Neutrophil (primary cell): ENCODE measurements around the gene SLC12A9.
A peak's percentile ranks its signal among the peaks of the same experiment; 100 is the strongest.

ENCODE experiments used
- H3K27ac ChIP-seq: fragments of 200-600 bp; sonication (generic); 2 replicates; pipeline ENCODE4 v1.5.1; 2016; ENCODE audit warnings: mild to moderate bottlenecking, moderate library complexity
- H3K27me3 ChIP-seq: fragments of 200-600 bp; sonication (generic); 2 replicates; pipeline ENCODE4 v1.6.0; 2016; ENCODE audit warnings: mild to moderate bottlenecking
- H3K36me3 ChIP-seq: fragments of 200-600 bp; sonication (generic); 2 replicates; pipeline ENCODE4 v1.5.1; 2017
- H3K4me1 ChIP-seq, 2 experiments: fragments of 200-600 bp in 1 of 2; sonication (generic) in 1 of 2; 1 replicate in 1 of 2; 2 replicates in 1 of 2; pipeline versions ENCODE4 v1.5.1 to v1.6.1; 2013 to 2016; ENCODE audit warnings: low read depth in 1 of 2, low read length in 1 of 2, mild to moderate bottlenecking in 1 of 2, moderate library complexity in 1 of 2; ENCODE audit not compliant: control insufficient read depth in 1 of 2, insufficient read depth in 1 of 2
- H3K4me3 ChIP-seq, 2 experiments: fragments of 200-600 bp in 1 of 2; sonication (generic) in 1 of 2; 1 replicate in 1 of 2; 2 replicates in 1 of 2; pipeline ENCODE4 v1.5.1; 2013 to 2016; ENCODE audit warnings: low read depth in 1 of 2, low read length in 1 of 2, mild to moderate bottlenecking in 1 of 2, moderate library complexity in 1 of 2
- H3K9me3 ChIP-seq: fragments of 200-600 bp; sonication (generic); 2 replicates; pipeline ENCODE4 v1.5.1; 2016
- TF ChIP-seq, protein P1 (sequence below): fragments of 200-600 bp; sonication (generic); IDR thresholded peaks from 2 replicates; pipeline ENCODE4 v1.5.1; 2016; ENCODE audit warnings: antibody characterized with exemption

SLC12A9 gene

DNA sequence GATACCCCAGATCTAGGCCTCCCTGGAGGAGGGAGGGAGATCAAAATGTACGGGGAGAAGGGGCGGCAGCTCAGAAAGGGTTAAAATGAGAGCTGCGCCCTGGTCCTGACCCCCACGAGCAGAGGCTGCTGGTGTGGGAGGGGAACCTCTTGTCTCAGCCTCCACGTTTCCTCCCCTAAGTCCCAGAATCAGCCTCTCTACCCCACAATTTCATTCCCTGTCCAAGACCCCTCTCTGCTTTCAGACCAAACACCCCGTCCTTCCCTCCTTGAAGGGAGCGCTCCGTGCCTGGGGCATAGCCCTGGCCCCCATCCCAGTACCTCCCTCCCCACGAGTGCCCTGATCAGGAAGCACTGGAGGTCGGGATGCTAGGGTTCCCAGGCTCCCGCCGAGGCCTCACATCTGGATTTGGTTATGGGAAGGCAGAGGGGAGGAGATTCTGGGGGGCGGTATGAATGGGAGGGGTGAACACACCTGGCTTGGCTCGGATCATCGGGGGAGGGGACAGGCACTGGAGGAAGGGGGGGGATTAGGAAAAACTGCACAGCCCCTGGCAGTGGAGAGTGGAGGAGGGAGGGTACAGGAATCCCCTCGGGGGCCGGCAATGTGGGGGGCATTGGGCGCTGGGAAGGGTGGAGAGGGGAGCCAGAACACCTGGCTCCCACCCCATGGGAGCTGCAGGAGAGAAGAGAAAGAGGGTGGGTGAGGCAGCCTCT is 27.9 kb upstream of the SLC12A9 start:
- TF ChIP-seq, protein P1, sequence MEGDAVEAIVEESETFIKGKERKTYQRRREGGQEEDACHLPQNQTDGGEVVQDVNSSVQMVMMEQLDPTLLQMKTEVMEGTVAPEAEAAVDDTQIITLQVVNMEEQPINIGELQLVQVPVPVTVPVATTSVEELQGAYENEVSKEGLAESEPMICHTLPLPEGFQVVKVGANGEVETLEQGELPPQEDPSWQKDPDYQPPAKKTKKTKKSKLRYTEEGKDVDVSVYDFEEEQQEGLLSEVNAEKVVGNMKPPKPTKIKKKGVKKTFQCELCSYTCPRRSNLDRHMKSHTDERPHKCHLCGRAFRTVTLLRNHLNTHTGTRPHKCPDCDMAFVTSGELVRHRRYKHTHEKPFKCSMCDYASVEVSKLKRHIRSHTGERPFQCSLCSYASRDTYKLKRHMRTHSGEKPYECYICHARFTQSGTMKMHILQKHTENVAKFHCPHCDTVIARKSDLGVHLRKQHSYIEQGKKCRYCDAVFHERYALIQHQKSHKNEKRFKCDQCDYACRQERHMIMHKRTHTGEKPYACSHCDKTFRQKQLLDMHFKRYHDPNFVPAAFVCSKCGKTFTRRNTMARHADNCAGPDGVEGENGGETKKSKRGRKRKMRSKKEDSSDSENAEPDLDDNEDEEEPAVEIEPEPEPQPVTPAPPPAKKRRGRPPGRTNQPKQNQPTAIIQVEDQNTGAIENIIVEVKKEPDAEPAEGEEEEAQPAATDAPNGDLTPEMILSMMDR, result no peak
- Histone ChIP-seq H3K36me3 (peaks cover 31% of the 10 kb centered on the region), H3K27ac (peak overlapping the region; percentile 85), H3K4me1 (peaks cover 33 to 37% of the 10 kb centered on the region in 2 experiments), H3K4me3 (peak overlapping the region; percentile 70 to 72), H3K27me3 (peaks cover 33% of the 10 kb centered on the region), H3K9me3 (no peaks in the 10 kb centered on the region)

DNA sequence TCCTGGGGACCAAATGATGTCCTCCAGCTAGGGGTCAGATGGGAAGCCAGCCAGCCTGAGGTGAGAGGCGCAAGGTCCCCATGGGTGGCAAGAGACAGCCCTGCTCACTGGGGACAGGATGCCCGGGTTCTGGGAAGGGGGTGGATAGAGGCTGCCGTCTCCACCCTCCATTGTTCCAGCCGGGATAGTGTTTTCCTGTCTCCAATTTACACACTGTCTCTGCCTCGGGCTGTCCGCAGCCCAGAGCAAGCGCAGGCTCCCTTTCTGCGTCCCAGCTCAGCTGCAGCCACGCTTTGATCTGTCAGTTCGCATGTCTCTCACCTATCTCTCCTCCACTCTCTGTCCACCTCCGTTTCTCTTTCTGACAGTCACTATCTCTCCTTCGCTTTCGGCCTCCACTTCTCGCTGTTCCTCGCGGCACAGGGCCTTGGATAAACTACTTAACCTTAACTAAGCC is 27.3 kb upstream of the SLC12A9 start:
- Histone ChIP-seq H3K9me3 (no peaks in the 10 kb centered on the region), H3K27ac (peak overlapping the region; percentile 85), H3K27me3 (peaks cover 39% of the 10 kb centered on the region), H3K4me1 (peaks cover 33 to 37% of the 10 kb centered on the region in 2 experiments), H3K36me3 (peaks cover 26% of the 10 kb centered on the region), H3K4me3 (peak overlapping the region; percentile 70 to 72)
- TF ChIP-seq, protein P1, result no peak

DNA sequence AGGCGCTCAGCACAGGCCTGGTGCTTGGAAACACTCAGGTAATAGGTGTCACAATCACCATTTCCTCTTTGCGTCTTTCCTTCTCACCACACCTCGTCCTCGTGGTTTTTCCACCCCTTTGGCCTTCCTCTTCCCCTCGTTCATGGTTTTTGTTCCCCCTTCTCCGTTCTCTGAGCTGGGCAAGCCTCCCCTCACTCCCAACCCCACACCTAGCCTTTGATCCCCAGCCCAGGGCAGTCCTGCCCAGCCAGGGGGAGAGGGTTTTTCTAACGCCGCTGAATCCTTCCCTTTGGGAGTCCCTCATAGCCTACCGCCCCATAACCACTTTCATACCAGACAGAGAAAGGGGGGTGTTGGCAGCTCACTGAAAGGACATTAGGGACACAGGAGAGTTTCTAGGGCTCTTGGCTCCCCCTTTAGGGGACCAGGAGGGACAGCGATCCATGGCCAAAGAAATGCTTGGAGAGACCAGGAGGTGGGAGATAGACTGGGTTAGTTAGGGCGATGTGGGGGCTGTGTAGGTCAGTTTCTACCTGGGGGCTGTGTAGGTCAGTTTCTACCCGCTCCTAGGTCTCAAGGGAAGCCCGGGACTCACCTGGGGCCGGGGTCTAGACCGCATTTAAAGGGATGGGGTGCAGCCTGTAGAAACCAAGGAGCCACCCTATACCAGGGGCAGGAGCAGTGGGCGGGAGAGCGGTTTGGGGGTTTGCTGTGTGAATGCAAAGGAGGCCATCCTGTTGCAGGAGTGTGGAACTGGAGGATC is 26.6 kb upstream of the SLC12A9 start:
- no peaks in the 10 kb centered on the region for H3K9me3 ChIP-seq
- H3K4me3 ChIP-seq, result peak overlapping the region; percentile 70 to 72
- peak overlapping the region; percentile 85 for H3K27ac ChIP-seq
- H3K4me1 ChIP-seq, result peaks cover 33 to 37% of the 10 kb centered on the region in 2 experiments
- peaks cover 26% of the 10 kb centered on the region for H3K36me3 ChIP-seq
- peaks cover 46% of the 10 kb centered on the region for H3K27me3 ChIP-seq
- TF ChIP-seq, protein P1, result no peak

DNA sequence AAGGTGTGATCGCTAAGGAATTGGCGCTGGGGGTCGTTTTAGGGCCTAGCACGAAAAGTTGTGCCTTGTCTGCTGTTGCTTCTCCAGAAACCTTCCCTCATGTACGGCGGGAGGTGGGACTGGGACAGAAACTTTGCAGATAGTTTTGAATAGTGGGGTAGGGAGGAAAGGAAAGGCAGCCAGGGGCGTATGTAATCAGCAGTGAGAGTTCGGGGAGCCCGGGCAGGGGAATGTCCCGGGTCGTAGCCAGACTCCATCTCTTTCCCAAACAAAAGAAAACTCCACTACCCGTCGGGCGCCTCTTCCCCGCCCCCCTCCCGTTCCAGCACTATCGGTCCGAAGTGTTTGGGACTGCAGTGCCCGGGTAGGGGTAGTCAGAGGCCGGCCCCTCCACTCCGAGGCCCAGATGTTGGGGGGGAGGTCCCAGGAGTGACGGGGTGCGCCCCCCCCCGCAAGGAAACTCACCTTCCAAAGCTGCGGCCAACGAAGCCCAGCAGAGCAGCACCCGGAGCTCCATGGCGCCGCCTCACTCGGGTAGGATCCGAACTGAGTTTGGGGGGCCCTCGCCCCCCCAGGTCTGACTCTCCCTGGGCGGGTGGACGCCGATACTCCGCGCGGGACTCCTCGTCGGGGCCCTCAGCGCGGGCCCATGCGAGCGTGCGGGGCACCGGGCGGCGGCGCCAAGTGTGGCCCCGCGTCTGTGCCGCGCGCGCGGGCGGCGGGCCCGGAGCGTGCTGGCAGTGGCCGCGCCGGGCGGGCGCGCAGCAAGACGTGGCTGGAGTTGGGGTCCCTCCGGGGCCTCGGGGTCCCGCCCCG is 25.8 kb upstream of the SLC12A9 start:
- no peaks in the 10 kb centered on the region for H3K9me3 ChIP-seq
- H3K4me3 ChIP-seq, result peak overlapping the region; percentile 70 to 72
- H3K27ac ChIP-seq, result peak overlapping the region; percentile 85
- peaks cover 23% of the 10 kb centered on the region for H3K36me3 ChIP-seq
- H3K4me1 ChIP-seq, result peaks cover 33 to 37% of the 10 kb centered on the region in 2 experiments
- H3K27me3 ChIP-seq, result peaks cover 54% of the 10 kb centered on the region
- TF ChIP-seq, protein P1, result no peak
